Calu3 (cell line): Measurements from ENCODE around the gene OR10P1. TPM values are rescaled to one million over a fixed set of nuclear protein-coding genes. Genes with fewer than 3 reads are reported as not detected.

Experiments
- BruUV-seq: library from RNA; stranded (reverse); fragments of 400-500 nt; replicated peaks from 2 replicates; lab custom pipeline; 2021; lab: Mats Ljungman, UMichigan
- CTCF ChIA-PET: fragments of 300-600 bp; sonication (Branson Sonifier 250); formaldehyde crosslinking; loops from one replicate; lab custom pipeline; 2022; ENCODE audit warnings: antibody characterized with exemption; lab: Charles Lee
- DNase-seq: peaks from one replicate; pipeline ENCODE4 v3.0.0; 2022
- H3K27ac Mint-ChIP-seq: one replicate; pipeline ENCODE4 v1.8.0; 2022; ENCODE audit warnings: mixed read lengths; ENCODE audit not compliant: unreplicated experiment
- H3K27me3 Mint-ChIP-seq: one replicate; pipeline ENCODE4 v1.8.0; 2022; ENCODE audit warnings: mixed read lengths; ENCODE audit not compliant: unreplicated experiment
- H3K36me3 Mint-ChIP-seq: one replicate; pipeline ENCODE4 v1.8.0; 2022; ENCODE audit warnings: mild to moderate bottlenecking, moderate library complexity, mixed read lengths; ENCODE audit not compliant: insufficient read depth, unreplicated experiment
- H3K4me1 Mint-ChIP-seq: one replicate; pipeline ENCODE4 v1.8.0; 2022; ENCODE audit warnings: mild to moderate bottlenecking, low read depth, mixed read lengths; ENCODE audit not compliant: unreplicated experiment
- H3K4me3 Mint-ChIP-seq: one replicate; pipeline ENCODE4 v1.8.0; 2022; ENCODE audit warnings: mild to moderate bottlenecking, low read depth, moderate library complexity, mixed read lengths; ENCODE audit not compliant: unreplicated experiment
- H3K9me3 Mint-ChIP-seq: one replicate; pipeline ENCODE4 v1.8.0; 2022; ENCODE audit warnings: low read depth, mixed read lengths; ENCODE audit not compliant: unreplicated experiment
- intact Hi-C: fragments of 100-400 bp; cut with micrococcal nuclease; formaldehyde crosslinking; loops from one replicate; pipeline ENCODE4 v1.10.0; 2022; ENCODE audit not compliant: unreplicated experiment
- total RNA-seq: library from RNA; stranded (reverse); gene quantifications from 2 replicates; pipeline ENCODE4 v1.2.3, GENCODE V29; 2022
- TF ChIP-seq, protein P1 (sequence below): fragments of 200-600 bp; IDR thresholded peaks from one replicate; pipeline ENCODE4 v1.8.0; 2022; ENCODE audit warnings: antibody characterized with exemption; ENCODE audit not compliant: unreplicated experiment

Gene OR10P1
- total RNA-seq, 1 experiment from 2014 or later = not detected

DNA sequence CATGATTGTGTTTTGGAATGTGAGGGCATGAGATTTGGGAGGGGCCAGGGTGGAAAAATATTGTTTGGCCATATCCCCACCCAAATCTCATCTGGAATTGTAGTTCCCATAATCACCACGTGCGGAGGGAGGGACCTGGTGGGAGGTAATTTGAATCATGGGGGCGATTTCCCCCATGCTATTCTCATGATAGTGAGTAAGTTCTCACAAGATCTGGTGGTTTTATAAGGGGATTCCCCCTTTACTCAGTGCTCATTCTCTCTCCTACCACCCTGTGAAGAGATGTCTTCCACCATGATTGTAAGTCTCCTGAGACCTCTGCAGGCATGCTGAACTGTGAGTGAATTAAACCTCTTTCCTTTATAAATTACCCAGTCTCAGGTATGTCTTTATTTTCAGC lies 15.7 kb downstream of the OR10P1 start:
- no peak overlapping the region for H3K4me3 Mint-ChIP-seq
- H3K4me1 Mint-ChIP-seq = peaks cover 6% of the 10 kb centered on the region
- CTCF ChIA-PET = no interaction called here
- H3K9me3 Mint-ChIP-seq = peaks cover 6% of the 10 kb centered on the region
- TF ChIP-seq, protein P1, sequence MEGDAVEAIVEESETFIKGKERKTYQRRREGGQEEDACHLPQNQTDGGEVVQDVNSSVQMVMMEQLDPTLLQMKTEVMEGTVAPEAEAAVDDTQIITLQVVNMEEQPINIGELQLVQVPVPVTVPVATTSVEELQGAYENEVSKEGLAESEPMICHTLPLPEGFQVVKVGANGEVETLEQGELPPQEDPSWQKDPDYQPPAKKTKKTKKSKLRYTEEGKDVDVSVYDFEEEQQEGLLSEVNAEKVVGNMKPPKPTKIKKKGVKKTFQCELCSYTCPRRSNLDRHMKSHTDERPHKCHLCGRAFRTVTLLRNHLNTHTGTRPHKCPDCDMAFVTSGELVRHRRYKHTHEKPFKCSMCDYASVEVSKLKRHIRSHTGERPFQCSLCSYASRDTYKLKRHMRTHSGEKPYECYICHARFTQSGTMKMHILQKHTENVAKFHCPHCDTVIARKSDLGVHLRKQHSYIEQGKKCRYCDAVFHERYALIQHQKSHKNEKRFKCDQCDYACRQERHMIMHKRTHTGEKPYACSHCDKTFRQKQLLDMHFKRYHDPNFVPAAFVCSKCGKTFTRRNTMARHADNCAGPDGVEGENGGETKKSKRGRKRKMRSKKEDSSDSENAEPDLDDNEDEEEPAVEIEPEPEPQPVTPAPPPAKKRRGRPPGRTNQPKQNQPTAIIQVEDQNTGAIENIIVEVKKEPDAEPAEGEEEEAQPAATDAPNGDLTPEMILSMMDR = no peak
- H3K27ac Mint-ChIP-seq = no peak overlapping the region
- no peak for DNase-seq
- intact Hi-C loops = no loop called here
- no TSS peak for BruUV-seq
- no peaks in the 10 kb centered on the region for H3K27me3 Mint-ChIP-seq
- peaks cover 6% of the 10 kb centered on the region for H3K36me3 Mint-ChIP-seq

DNA sequence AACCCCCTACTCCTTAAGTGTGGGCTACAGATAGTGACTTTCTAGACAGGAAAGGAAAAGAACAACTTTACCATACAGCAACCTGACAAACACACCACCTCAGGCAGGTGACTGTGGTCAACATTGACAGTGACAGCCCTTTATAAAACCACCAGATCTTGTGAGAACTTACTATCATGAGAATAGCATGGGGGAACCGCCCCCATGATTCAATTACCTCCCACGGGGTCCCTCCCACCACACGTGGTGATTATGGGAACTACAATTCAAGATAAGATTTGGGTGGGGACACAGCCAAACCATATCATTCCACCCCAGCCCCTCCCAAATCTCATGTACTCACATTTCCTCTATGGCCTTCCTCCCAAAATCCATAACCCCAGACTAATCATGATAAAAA lies 16.3 kb downstream of the OR10P1 start:
- TF ChIP-seq, protein P1 = no peak
- Mint-ChIP-seq H3K27me3 (no peaks in the 10 kb centered on the region), H3K9me3 (peaks cover 6% of the 10 kb centered on the region), H3K4me1 (peaks cover 13% of the 10 kb centered on the region), H3K36me3 (peaks cover 6% of the 10 kb centered on the region), H3K4me3 (no peak overlapping the region), H3K27ac (no peak overlapping the region)
- CTCF ChIA-PET = no interaction called here
- no TSS peak for BruUV-seq
- DNase-seq = no peak
- intact Hi-C loops = no loop called here

DNA sequence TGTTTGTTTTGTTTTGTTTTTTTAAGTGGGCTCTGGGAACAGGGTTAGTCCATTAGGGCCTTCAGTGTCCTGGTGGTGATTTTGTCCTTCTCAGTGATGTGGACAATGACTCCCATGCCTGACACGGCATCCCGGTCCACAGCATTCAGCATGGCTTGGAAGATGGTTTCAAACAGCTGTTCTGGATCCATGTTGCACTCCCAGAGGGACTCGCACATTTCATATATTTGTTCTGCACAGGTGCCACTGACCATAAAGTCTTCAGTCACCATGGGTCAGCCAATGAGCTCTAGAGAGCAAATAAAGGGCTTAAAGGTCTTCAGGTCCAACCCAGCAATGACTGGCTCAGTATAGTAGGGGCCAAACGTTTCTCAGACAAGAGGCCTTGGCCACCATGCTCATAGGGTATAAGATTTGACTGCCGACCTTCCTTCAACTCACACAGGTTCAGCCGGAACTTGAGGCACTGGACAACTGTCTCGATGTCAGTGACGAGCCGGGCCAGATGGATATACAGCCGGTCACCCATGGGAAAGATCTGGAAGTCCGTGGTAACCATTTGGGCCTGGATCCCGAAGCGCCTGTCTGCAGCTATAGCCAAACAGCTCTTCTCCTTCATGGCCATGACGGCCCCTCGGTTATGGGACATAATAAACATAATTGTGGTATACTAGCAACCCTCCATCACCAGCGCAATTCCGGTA lies 18.0 kb downstream of the OR10P1 start:
- BruUV-seq = no TSS peak
- no peak overlapping the region for H3K27ac Mint-ChIP-seq
- H3K9me3 Mint-ChIP-seq = peaks cover 4% of the 10 kb centered on the region
- H3K4me3 Mint-ChIP-seq = no peak overlapping the region
- CTCF ChIA-PET = interaction anchor here (0.6 kb wide), 1 partner anchor 8 kb away, joined by 3 read pairs; no protein-coding TSS in a partner anchor
- intact Hi-C loops = no loop called here
- no peak for DNase-seq
- TF ChIP-seq, protein P1 = no peak
- peaks cover 13% of the 10 kb centered on the region for H3K36me3 Mint-ChIP-seq
- peaks cover 29% of the 10 kb centered on the region for H3K4me1 Mint-ChIP-seq
- no peaks in the 10 kb centered on the region for H3K27me3 Mint-ChIP-seq

DNA sequence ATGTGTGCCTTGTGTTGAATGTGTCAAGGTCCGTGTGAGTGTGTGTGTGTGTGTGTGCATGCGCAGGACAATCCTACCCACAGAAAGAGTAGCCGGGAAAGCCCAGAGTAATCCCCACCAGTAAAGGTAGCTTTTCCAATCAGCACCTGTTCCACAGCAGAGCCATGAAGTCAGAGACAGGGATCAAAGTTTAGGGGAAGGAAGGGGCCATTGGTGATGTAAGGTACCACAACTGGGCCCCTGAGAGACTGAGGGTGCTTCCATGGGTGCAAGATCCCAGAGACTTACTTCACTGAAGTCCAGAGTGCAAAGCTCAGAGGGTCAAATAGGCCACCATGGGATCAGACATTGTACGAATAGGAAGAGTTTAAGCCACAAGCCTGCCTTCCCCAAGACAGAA lies 20.5 kb downstream of the OR10P1 start:
- BruUV-seq = no TSS peak
- no peak for DNase-seq

More for the DNA sequence above, 20.5 kb downstream of the OR10P1 start:
- Mint-ChIP-seq H3K4me3 (no peak overlapping the region), H3K27me3 (no peaks in the 10 kb centered on the region), H3K9me3 (peaks cover 2% of the 10 kb centered on the region), H3K27ac (no peak overlapping the region), H3K4me1 (peaks cover 29% of the 10 kb centered on the region), H3K36me3 (peaks cover 7% of the 10 kb centered on the region)
- intact Hi-C loops = no loop called here
- TF ChIP-seq, protein P1 = no peak
- CTCF ChIA-PET = interaction anchor here (0.7 to 3.3 kb wide), 7 partner anchors 11 to 468 kb away, joined by 3 to 27 read pairs (median 4); partner anchors contain the start of gene RAB5B
